ENCODE results near the gene PCBP1.

Gene PCBP1

GRCh38 chr2:70086838-70087701 is at the start of gene PCBP1:
Gene PCBP1 (plus strand): TSS chr2:70087477. CDS start chr2:70087744, 267 bp downstream.
- H3K27ac ChIP-seq, result peak within 1 kb of the TSS; percentile 98
- TF ChIP-seq, protein P1, sequence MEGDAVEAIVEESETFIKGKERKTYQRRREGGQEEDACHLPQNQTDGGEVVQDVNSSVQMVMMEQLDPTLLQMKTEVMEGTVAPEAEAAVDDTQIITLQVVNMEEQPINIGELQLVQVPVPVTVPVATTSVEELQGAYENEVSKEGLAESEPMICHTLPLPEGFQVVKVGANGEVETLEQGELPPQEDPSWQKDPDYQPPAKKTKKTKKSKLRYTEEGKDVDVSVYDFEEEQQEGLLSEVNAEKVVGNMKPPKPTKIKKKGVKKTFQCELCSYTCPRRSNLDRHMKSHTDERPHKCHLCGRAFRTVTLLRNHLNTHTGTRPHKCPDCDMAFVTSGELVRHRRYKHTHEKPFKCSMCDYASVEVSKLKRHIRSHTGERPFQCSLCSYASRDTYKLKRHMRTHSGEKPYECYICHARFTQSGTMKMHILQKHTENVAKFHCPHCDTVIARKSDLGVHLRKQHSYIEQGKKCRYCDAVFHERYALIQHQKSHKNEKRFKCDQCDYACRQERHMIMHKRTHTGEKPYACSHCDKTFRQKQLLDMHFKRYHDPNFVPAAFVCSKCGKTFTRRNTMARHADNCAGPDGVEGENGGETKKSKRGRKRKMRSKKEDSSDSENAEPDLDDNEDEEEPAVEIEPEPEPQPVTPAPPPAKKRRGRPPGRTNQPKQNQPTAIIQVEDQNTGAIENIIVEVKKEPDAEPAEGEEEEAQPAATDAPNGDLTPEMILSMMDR (conservative IDR thresholded peaks at IDR 0.05), result no peak
- no peak; the same call in 1 of the 2 replicates for TF ChIP-seq ZFX (IDR thresholded peaks at IDR 0.05)

DNA sequence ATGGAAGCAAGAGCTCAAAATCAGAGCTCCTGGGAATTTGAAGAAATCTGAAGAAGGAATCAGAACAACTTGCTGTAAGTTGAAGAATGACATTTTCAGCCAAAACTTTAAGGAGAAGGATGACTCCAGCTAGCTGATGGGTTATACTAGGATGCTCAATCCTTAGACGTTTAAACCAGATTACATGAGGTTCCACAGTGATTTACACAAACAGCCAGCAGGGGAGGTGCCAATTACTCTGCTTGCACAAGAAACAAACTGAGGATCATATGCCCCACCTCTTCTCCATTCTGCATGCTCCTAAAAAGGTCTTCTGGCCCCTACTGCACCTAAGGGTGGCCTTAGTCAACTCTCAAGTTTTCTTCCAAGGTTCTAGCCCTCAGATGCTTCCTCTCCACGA is 47.9 kb upstream of the PCBP1 start:
- TF ChIP-seq, protein P1 (conservative IDR thresholded peaks at IDR 0.05), result no peak
- no peak for TF ChIP-seq ZFX (IDR thresholded peaks at IDR 0.05)
- H3K27ac ChIP-seq, result no peak overlapping the region

DNA sequence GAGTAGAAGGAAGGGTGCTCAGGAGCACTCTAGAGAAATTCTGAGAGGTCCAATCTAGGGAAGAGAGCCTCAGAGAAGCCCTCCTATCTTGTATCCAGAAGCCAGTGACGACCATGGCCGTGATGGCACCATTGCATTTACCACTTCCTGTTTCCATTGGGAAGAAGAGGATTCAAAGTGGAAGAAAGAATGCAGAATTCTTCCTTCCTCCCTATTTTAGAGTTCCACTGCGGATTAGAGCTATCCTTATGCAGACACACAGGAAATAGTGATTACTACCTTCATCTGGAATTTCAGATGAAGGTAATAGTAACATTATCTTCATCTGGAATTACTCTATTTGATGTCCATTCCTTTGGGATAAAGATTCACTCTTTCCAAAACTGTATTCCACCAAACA is 45.6 kb upstream of the PCBP1 start:
- no peak for TF ChIP-seq ZFX (IDR thresholded peaks at IDR 0.05)
- TF ChIP-seq, protein P1 (conservative IDR thresholded peaks at IDR 0.05), result no peak
- H3K27ac ChIP-seq, result no peak overlapping the region

- TF ChIP-seq ZFX (IDR thresholded peaks at IDR 0.05), result no peak
- TF ChIP-seq, protein P1 (conservative IDR thresholded peaks at IDR 0.05), result no peak
- no peak overlapping the region for H3K27ac ChIP-seq
Measured at GRCh38 chr2:70042246-70042645, 45.0 kb upstream of the PCBP1 start.

DNA sequence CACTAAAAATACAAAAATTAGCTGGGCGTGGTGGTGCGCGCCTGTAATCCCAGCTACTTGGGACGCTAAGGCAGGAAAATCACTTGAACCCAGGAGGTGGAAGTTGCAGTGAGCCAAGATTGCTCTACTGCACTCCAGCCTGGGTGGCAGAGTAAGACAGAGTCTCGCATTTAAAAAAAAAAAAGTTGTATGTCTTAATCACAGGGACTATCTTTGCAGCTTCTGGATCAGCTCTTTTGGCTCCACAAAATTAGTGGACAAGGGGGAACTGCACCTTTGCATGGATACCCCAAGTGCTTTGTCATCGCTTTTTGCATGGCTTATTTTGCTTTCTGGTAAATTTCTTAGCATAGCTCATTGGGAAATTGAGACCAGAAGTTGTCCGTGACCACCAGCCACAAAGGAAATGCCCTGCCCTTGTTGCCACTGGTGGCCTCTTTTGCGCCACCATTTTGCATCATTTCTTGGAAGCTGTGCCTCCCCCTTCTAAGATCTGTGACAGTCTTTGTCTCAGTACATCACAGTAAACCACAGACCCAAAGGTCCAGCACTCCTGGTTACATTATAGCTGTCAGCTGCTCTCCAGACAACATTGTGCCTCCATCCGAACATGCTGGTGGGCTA is 43.9 kb upstream of the PCBP1 start:
- no peak overlapping the region for H3K27ac ChIP-seq
- no peak for TF ChIP-seq ZFX (IDR thresholded peaks at IDR 0.05)
- TF ChIP-seq, protein P1 (conservative IDR thresholded peaks at IDR 0.05), result no peak

DNA sequence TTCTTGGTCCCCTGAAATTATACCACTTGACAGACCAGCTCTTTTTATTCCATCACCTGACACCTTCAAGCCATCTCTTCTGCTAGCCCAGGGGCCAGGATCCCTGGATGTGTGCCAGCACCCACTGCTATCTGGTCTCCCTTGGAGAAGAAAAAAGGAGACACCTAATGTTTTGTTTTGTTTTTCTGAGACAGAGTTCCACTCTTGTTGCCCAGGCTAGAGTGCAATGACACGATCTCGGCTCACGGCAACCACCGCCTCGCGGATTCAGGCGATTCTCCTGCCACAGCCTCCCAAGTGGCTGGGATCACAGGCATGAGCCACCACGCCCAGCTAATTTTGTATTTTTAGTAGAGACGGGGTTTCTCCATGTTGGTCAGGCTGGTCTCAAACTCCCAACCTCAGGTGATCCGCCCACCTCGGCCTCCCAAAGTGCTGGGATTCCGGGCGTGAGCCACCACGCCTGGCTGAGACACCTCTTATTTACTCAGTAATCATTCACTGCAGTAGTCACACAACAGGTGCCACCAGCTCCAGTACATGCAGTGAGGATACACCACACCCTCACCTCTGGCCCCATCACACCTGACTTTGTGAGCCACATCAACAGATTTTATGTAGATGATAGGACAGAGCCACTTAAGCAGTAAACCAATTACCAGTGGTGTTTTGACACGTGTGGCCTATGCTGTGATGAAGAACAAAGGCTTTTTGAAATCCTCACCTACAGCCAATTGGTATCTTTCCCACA is 42.8 kb upstream of the PCBP1 start:
- H3K27ac ChIP-seq, result no peak overlapping the region
- no peak for TF ChIP-seq ZFX (IDR thresholded peaks at IDR 0.05)
- TF ChIP-seq, protein P1 (conservative IDR thresholded peaks at IDR 0.05), result no peak
